Retinal pigment epithelial cell (primary cell): ENCODE measurements around the gene TNIP1.

Experiments
- DNase-seq: peaks from one replicate; pipeline ENCODE4 v3.0.0-alpha.2; 2010; ENCODE audit warnings: low read depth
- H3K4me3 ChIP-seq: 2 replicates; pipeline ENCODE4 v1.5.1; 2011; ENCODE audit warnings: mild to moderate bottlenecking, low read length, control low read depth, moderate library complexity
- TF ChIP-seq, protein P1 (sequence below): conservative IDR thresholded peaks from 2 replicates; pipeline ENCODE4 v1.5.1; 2011; ENCODE audit warnings: low read depth, low read length, control low read depth, inconsistent platforms

TNIP1 gene

DNA sequence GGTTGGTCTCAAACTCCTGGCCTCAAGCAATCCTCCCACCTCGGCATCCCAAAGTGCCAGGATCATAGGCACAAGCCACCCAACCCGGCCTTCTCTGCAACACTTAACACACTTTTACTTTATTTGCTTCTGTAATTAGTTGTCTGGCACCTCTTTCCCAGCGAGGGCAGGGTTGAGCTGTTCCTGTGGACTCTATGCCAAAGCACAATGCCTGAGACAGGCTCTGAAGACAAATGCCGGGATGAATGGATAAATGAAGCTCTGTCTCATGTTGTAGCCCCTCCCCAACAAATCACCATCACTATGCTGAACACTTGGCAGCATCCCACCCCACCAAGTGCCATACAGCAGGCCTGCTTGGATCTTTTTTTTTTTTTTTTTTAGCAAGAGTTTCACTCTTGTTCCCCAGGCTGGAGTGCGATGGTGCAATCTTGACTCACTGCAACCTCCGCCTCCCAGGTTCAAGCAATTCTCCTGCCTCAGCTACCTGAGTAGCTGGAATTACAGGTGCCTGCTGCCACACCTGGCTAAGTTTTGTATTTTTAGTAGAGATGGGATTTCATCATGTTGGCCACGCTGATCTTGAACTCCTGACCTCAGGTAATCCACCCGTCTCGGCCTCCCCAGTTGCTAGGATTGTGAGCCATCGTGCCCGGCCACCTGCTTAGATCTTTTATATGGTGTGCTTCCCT is 39.1 kb downstream of the TNIP1 start:
- no peak overlapping the region for H3K4me3 ChIP-seq
- TF ChIP-seq, protein P1, sequence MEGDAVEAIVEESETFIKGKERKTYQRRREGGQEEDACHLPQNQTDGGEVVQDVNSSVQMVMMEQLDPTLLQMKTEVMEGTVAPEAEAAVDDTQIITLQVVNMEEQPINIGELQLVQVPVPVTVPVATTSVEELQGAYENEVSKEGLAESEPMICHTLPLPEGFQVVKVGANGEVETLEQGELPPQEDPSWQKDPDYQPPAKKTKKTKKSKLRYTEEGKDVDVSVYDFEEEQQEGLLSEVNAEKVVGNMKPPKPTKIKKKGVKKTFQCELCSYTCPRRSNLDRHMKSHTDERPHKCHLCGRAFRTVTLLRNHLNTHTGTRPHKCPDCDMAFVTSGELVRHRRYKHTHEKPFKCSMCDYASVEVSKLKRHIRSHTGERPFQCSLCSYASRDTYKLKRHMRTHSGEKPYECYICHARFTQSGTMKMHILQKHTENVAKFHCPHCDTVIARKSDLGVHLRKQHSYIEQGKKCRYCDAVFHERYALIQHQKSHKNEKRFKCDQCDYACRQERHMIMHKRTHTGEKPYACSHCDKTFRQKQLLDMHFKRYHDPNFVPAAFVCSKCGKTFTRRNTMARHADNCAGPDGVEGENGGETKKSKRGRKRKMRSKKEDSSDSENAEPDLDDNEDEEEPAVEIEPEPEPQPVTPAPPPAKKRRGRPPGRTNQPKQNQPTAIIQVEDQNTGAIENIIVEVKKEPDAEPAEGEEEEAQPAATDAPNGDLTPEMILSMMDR = no peak
- DNase-seq = no peak

DNA sequence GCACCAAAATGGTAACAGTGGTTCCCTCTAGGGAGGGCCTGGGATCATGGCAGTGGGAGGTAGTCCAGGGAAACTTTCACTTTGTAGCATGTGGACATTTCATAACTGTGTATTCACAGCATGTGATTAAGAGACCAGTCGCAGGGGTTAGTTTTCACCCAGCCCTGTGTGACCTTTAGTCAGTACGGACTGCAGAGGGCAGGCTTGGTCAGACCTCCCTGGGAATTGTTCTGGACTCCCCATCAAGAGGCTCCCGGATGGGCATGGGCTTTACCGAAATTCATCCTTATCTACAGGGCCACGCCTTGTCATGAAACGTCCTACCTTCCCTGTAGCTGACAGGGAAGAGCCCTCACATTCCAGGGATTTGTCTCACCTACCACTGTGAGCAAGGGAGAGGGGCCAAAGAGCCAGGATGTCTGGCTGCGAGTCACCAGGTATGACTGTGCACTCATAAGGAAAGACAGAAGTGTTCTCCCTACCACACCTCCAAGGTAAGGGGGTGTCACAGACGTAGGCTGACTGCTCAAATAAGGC is 40.6 kb downstream of the TNIP1 start:
- DNase-seq = no peak
- TF ChIP-seq, protein P1 = no peak
- H3K4me3 ChIP-seq = no peak overlapping the region

DNA sequence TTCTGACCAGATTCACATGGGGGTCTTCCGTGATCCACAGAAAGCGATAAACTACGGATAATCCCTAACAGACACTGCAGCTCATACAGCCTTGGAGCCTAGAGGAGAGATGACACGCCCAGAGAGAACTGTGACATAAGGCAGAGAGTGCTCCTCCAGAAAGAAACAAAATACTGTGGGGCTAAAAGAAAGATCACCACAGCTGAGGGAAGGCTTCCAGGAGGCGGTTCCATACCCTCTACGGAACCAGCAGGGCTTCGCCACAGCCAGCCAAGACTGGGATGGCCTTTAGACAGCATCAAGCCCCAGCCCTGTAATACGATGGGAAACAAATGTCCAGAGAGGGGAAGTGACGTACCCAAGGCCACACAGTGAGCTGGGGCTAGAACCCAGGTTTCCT is 41.2 kb downstream of the TNIP1 start:
- no peak overlapping the region for H3K4me3 ChIP-seq
- TF ChIP-seq, protein P1 = no peak
- DNase-seq = no peak

DNA sequence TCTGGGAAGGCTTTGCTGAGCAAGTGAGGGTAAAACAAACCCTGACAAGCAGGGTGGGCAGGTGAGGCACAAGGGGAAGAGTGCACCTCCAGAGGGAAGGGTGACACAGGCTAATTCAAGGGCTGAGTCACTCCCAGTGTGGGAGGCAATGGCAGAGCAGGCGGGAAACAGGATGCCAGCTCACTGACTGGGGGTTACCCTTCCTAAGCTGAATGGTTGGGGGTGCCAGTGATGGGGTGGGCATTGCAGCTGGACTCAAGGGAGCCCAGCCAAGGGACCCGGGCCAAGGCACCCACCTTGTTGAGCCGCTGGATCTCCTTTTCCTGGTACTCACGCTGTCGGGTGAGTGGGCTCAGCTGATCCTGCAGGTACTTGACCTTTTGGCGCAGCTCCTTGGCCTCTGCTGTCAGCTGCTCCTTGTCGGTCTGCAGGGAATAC is 42.0 kb downstream of the TNIP1 start:
- H3K4me3 ChIP-seq = no peak overlapping the region
- no peak for DNase-seq
- TF ChIP-seq, protein P1 = no peak

DNA sequence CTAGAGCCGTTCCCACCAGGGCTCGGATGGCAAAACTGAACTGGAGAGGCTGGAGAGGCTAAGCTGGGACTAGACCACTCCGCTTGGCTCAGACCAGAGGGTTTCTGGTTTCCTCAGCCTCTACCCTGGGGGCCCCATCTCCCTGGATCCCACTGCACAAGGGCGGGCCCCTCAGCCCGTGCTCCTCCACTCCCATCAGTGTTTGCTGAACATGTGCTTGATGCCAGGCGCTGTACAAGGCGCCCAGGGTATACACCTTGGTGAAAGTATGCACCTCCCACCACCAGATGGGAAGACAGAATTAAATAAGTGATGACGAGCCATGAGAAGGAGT is 42.5 kb downstream of the TNIP1 start:
- no peak overlapping the region for H3K4me3 ChIP-seq
- TF ChIP-seq, protein P1 = no peak
- DNase-seq = no peak

DNA sequence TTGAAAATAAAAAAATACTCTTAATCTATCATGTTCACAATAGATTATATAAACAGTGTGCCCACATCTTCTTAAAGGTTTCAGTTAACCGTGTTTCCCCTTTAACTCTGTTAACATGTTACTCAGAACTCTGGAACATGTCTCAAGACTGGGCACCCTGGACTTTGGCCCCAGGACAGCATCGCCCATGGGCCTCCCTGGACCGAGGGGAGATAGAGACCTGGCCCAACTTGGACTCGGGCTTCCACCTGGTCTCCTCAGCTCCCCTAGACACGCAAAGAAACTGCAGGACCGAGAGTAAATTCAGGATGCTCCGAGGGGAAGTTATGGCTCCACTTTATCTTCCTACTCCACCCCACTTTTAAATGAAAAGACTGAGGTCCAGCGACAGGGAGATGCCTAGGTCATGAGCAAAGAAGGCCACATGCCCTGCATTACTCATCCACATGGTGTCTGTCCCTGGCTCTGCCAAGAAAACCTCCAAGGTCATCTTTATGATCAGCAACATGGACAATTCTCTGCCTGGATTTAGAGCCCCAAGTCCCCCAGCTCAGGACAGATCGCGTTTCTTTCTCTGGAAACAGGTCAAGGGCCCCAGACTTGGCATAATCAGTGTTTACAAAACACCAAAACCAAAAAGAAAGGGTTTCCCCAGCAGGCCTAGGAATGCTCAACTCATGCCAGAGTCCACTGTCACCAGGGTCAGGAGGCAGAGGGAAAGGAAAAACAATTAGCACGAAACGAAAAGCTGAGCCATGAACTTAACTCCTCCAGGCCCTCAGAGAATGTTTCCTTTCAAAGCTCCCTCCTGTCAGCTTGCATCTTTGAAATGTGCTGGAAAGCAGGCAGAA is 43.0 kb downstream of the TNIP1 start:
- DNase-seq = peak; percentile 65
- no peak overlapping the region for H3K4me3 ChIP-seq
- TF ChIP-seq, protein P1 = no peak

DNA sequence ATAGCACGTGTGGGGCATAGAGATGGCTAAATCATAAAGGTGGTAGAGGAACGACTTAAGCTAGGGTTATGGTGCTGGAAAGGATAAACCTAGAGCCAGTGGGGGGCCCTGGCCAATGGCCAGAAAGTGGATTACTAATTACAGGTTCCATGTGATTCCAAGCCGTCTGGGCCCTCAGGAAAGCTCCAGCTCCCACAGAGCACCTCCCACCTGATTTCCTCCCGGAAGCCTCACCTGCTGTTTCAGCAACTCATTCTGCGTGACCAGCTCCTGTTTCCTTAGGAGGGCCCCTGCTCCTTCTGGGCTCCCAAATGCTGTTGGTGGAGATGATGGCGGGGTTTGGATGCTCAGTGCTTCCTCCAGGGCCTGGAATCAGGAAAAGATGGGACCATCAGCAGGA is 44.3 kb downstream of the TNIP1 start:
- TF ChIP-seq, protein P1 = no peak
- DNase-seq = no peak
- H3K4me3 ChIP-seq = no peak overlapping the region
